ENCODE measurements around the gene BNC1. TPM values are rescaled to one million over a fixed set of nuclear protein-coding genes. Genes with fewer than 3 reads are reported as not detected.

Gene BNC1
- total RNA-seq, 1 experiment from 2014 or later, result not detected

Other genes with a start within 250 kb of the BNC1 start
- 113 and 140 TPM in 2 replicates for gene BTBD1, start 217.4 kb downstream of the BNC1 start, total RNA-seq (2014; rRNA removed; shearing (Covaris generic); ENCODE audit: low replicate concordance)
- not detected in 2 replicates for gene TM6SF1, start 177.0 kb downstream of the BNC1 start, total RNA-seq (2014; rRNA removed; shearing (Covaris generic); ENCODE audit: low replicate concordance)
- gene HDGFL3, start 76.8 kb downstream of the BNC1 start, total RNA-seq (2014; rRNA removed; shearing (Covaris generic); ENCODE audit: low replicate concordance), result not detected in 2 replicates
- gene SH3GL3, start 162.7 kb upstream of the BNC1 start, total RNA-seq (2014; rRNA removed; shearing (Covaris generic); ENCODE audit: low replicate concordance), result not detected in 2 replicates